Activated CD4-positive, alpha-beta memory T cell treated with anti-CD3 and anti-CD28 coated beads for 36 hours (primary cell): ENCODE results near the gene KLHDC3. TPM values are rescaled to one million over a fixed set of nuclear protein-coding genes. Genes with fewer than 3 reads are reported as not detected.

Experiments used
- CTCF ChIA-PET: fragments of 350-600 bp; sonication (Branson Sonifier 250); formaldehyde crosslinking; loops from one replicate; lab custom pipeline; 2021; ENCODE audit warnings: antibody characterized with exemption, inconsistent platforms; lab: Charles Lee
- POLR2A ChIA-PET: fragments of 350-600 bp; sonication (Branson Sonifier 250); formaldehyde crosslinking; loops from one replicate; lab custom pipeline; 2021; ENCODE audit warnings: antibody characterized with exemption; lab: Charles Lee
- DNase-seq: peaks from one replicate; pipeline ENCODE4 v3.0.0-alpha.2; 2020
- H3K27ac Mint-ChIP-seq: one replicate; pipeline ENCODE4 v1.8.0; 2021; ENCODE audit warnings: mixed read lengths
- H3K27me3 Mint-ChIP-seq: one replicate; pipeline ENCODE4 v1.8.0; 2021; ENCODE audit warnings: mixed read lengths
- H3K36me3 Mint-ChIP-seq: one replicate; pipeline ENCODE4 v1.8.0; 2021; ENCODE audit warnings: mixed read lengths
- H3K4me1 Mint-ChIP-seq: one replicate; pipeline ENCODE4 v1.8.0; 2021; ENCODE audit warnings: low read depth, mixed read lengths
- H3K4me3 Mint-ChIP-seq: one replicate; pipeline ENCODE4 v1.8.0; 2021; ENCODE audit warnings: mild to moderate bottlenecking, mixed read lengths
- H3K9me3 Mint-ChIP-seq: one replicate; pipeline ENCODE4 v1.8.0; 2021; ENCODE audit warnings: mixed read lengths
- intact Hi-C: fragments of 100-400 bp; cut with micrococcal nuclease; formaldehyde crosslinking; loops from one replicate; pipeline ENCODE4 v1.15.1; 2023
- total RNA-seq, 2 experiments: library from RNA; stranded (reverse); gene quantifications; one replicate each; pipeline ENCODE4 v1.2.3, GENCODE V29; 2021

The KLHDC3 gene
- total RNA-seq, 2 experiments from 2014 or later = 48.1 to 52.3 TPM

DNA sequence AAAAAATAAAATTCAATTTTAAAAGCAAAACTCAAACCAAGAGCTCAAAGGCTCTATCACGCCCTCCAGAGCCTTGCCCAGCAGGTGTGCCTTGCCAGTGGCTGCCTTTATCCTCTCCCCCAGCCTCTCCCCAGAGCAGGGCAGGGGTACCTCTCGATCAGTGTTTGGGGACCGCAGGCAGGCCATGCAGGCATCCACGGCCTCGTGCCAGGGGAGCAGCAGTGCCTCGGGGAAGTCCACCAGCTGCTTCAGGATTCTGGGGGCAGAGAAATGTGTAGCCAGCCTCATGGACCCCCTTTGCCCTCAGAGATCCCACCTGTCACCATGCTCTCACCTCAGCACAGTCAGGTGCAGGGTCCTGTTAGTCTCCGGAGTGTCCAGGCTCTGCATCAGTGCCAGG lies 33.9 kb downstream of the KLHDC3 start:
- Mint-ChIP-seq H3K36me3 (peaks cover 43% of the 10 kb centered on the region), H3K27me3 (no peaks in the 10 kb centered on the region), H3K9me3 (no peaks in the 10 kb centered on the region), H3K4me3 (no peak overlapping the region), H3K4me1 (peaks cover 22% of the 10 kb centered on the region), H3K27ac (no peak overlapping the region)
- DNase-seq = no peak
- ChIA-PET POLR2A (no interaction called here), CTCF (interaction anchor here (1.2 kb wide), 1 partner anchor 96 kb away, joined by 3 read pairs; no protein-coding TSS in a partner anchor)
- intact Hi-C loops = no loop called here

DNA sequence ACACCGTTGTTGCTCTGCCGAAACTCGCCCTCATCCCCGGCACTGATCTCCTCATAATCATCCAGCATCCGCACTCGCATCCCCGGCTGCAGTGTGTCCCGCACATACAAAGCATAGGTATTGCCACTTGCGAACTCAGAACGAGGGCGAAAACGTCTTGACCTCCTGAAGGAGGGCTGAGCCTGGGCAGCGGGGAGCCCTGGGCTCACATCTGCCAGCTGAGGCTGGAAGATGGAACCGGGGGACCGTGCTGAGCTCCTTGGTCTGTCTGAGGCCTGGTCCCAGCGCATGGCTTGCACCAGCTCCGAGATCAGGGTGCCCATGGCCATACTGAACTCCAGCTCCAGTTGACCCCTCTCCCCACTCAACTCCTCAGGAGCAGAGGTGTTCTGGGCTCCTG lies 36.9 kb downstream of the KLHDC3 start:
- no peaks in the 10 kb centered on the region for H3K9me3 Mint-ChIP-seq
- peaks cover 32% of the 10 kb centered on the region for H3K4me1 Mint-ChIP-seq
- no peaks in the 10 kb centered on the region for H3K27me3 Mint-ChIP-seq
- intact Hi-C loops = loop anchor here (10.0 kb wide), 1 partner anchor 276 kb away; no protein-coding TSS in a partner anchor
- H3K4me3 Mint-ChIP-seq = no peak overlapping the region
- no peak overlapping the region for H3K27ac Mint-ChIP-seq
- ChIA-PET CTCF (no interaction called here), POLR2A (interaction anchor here (0.5 to 0.9 kb wide), 2 partner anchors 8 to 420 kb away, joined by 3 read pairs; partner anchors contain the start of genes KLC4 and MRPL2)
- H3K36me3 Mint-ChIP-seq = peaks cover 45% of the 10 kb centered on the region
- no peak for DNase-seq

DNA sequence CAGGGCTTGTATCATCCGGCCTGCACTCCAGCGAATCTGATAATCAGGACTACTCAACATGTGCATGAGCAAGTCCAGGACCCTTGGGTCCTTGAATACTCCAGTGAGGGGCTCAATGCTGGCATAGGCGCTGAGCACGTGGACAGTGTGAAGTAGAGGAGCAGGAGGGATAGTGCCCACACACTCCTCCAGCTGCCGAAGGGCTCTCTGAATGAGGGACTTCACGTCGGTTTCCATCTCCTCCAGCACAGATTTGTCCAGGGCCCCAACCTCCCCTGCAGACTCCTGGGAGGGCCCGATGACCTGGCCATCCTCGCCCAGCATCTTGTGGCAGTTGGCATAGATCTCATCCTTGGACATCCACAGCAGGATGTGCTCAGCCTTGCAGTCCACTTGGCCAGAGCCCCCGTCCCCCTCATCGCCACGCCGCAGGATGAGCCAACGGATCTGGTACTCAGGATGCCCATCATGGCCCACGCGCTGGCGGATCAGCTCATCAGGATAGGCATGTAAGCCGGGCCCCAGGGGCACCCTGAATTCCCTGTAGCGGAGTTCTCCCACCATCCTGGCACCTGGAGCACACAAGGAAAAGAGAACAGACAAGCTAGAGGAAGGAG lies 38.3 kb downstream of the KLHDC3 start:
- ChIA-PET CTCF (interaction anchor here (1.5 kb wide), 1 partner anchor 91 kb away, joined by 6 read pairs; no protein-coding TSS in a partner anchor), POLR2A (interaction anchor here (2.0 kb wide), 1 partner anchor 31 kb away, joined by 8 read pairs; the partner anchor contains the start of gene RRP36)
- H3K4me1 Mint-ChIP-seq = peaks cover 32% of the 10 kb centered on the region
- no peaks in the 10 kb centered on the region for H3K9me3 Mint-ChIP-seq
- H3K36me3 Mint-ChIP-seq = peaks cover 46% of the 10 kb centered on the region
- no peak for DNase-seq
- H3K27ac Mint-ChIP-seq = peak overlapping the region; percentile 95
- intact Hi-C loops = loop anchor here (2.0 to 10.0 kb wide), 2 partner anchors 68 to 278 kb away; partner anchors contain the start of gene PPP2R5D
- H3K27me3 Mint-ChIP-seq = no peaks in the 10 kb centered on the region
- peak overlapping the region; percentile 98 for H3K4me3 Mint-ChIP-seq

DNA sequence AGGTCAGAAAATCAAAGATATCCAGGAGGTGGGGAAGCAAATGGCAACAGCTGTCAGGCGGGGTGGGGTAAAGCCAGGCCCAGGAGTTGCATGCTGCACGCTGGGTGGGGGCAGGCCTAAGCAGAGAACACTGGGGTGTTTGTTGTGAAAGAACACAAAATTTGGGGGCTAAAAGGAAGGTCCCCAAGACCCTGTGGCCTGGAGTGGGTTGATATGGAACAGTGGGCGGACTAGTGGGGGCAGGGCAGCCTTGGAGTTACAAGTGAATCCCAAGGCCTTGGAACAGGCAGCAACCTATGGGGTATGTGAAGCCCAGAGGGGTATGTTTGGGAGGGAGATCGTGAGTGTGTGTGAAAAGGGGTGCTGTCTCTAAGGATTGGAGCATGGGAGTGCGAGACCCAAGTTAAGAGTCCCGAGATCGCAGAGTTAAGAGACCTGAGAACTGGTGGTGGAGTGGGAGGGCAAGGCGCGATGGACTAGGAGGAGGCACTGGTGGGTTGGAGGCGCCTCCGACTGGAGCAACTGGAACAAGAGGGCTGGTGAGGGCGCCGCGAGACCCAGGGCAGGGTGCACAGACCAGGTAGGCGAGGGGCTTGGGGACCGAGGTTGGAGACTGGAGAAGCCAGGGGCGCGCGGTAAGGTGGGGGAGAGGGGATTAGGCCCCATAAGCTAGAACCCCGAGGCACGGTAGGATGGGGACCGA lies 38.9 kb downstream of the KLHDC3 start:
- CTCF ChIA-PET = interaction anchor here (0.9 to 1.5 kb wide), 3 partner anchors 21 to 176 kb away, joined by 3 to 6 read pairs (median 4); partner anchors contain the start of gene DNPH1
- Mint-ChIP-seq H3K4me1 (peaks cover 37% of the 10 kb centered on the region), H3K36me3 (peaks cover 44% of the 10 kb centered on the region), H3K27ac (peak overlapping the region; percentile 95), H3K9me3 (no peaks in the 10 kb centered on the region), H3K27me3 (no peaks in the 10 kb centered on the region), H3K4me3 (peak overlapping the region; percentile 98)
- POLR2A ChIA-PET = interaction anchor here (0.9 to 2.0 kb wide), 5 partner anchors 24 to 122 kb away, joined by 3 to 11 read pairs (median 4); partner anchors contain the start of genes KLHDC3, MEA1 and RRP36
- DNase-seq = peak; percentile 44
- intact Hi-C loops = loop anchor here (1.0 to 10.0 kb wide), 5 partner anchors 39 to 278 kb away; partner anchors contain the start of genes CNPY3, KLHDC3, PEX6 and PPP2R5D

DNA sequence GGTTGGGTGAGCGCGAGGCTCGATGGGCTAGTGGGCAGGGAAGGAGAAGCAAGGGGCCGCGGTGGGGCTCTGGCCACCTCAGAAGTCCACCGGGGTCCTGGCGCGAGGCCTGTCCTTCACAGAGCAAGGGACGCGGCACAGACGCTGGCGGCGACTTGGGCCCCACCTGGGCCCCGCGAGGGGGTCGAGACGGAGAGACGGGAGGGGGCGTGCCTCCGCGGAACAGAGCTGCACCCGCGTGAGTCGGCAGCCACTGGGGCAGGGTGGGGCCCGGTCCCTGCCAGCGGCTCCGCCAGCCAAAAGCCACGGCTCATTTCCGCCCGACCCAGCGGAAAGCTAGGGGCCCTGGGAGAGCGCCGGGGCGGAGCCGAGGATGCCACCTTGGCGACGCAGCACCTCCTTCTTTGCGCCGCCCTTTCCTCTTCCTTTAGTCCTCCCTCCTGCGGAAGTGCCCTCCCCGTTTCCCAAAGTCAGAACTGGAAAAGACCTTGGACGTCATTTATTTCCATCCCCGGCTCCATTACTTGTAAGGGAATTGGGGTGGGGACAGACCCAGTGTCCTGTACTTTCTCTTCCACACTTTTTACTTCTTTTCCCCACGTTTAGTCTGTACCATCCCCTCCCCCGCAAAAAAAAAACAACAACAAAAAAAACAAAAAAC lies 39.6 kb downstream of the KLHDC3 start, which contains the start of gene CUL7:
Gene CUL7, minus strand, starts transcription at position 307 of the 661 bp plus-strand sequence. CDS start 1,063 bp downstream, outside the sequence.
- peaks cover 44% of the 10 kb centered on the region for H3K4me1 Mint-ChIP-seq
- ChIA-PET CTCF (interaction anchor here (0.7 to 1.0 kb wide), 4 partner anchors 21 to 175 kb away, joined by 3 to 4 read pairs (median 4); partner anchors contain the start of gene DNPH1), POLR2A (interaction anchor here (0.9 to 2.0 kb wide), 6 partner anchors 18 to 121 kb away, joined by 3 to 11 read pairs (median 4); partner anchors contain the start of genes KLHDC3, MEA1 and RRP36)
- peak within 1 kb of the TSS; percentile 98 for H3K4me3 Mint-ChIP-seq
- peak within 1 kb of the TSS; percentile 95 for H3K27ac Mint-ChIP-seq
- intact Hi-C loops = loop anchor here (1.0 to 10.0 kb wide), 5 partner anchors 39 to 279 kb away; partner anchors contain the start of genes CNPY3, KLHDC3, PEX6 and PPP2R5D
- peaks cover 44% of the 10 kb centered on the region for H3K36me3 Mint-ChIP-seq
- H3K9me3 Mint-ChIP-seq = no peaks in the 10 kb centered on the region
- peak; percentile 96 for DNase-seq
- H3K27me3 Mint-ChIP-seq = no peaks in the 10 kb centered on the region

GRCh38 chr6:43054206-43054943 lies 40.3 kb downstream of the KLHDC3 start:
- ChIA-PET CTCF (interaction anchor here (0.7 to 1.2 kb wide), 5 partner anchors 22 to 175 kb away, joined by 3 to 5 read pairs (median 4); partner anchors contain the start of gene DNPH1), POLR2A (interaction anchor here (0.9 to 2.0 kb wide), 7 partner anchors 15 to 125 kb away, joined by 3 to 11 read pairs (median 4); partner anchors contain the start of genes CNPY3, KLHDC3, MEA1 and RRP36)
- Mint-ChIP-seq H3K27ac (peak overlapping the region; percentile 95), H3K4me3 (peak overlapping the region; percentile 98), H3K4me1 (peaks cover 46% of the 10 kb centered on the region), H3K9me3 (no peaks in the 10 kb centered on the region), H3K27me3 (no peaks in the 10 kb centered on the region), H3K36me3 (peaks cover 41% of the 10 kb centered on the region)
- no peak for DNase-seq
- intact Hi-C loops = loop anchor here (10.0 kb wide), 1 partner anchor 280 kb away; no protein-coding TSS in a partner anchor

- H3K9me3 Mint-ChIP-seq = no peaks in the 10 kb centered on the region
- ChIA-PET POLR2A (interaction anchor here (1.8 kb wide), 1 partner anchor 126 kb away, joined by 5 read pairs; the partner anchor contains the start of gene CNPY3), CTCF (no interaction called here)
- no peaks in the 10 kb centered on the region for H3K27me3 Mint-ChIP-seq
- H3K4me1 Mint-ChIP-seq = peaks cover 54% of the 10 kb centered on the region
- intact Hi-C loops = loop anchor here (5.0 to 10.0 kb wide), 2 partner anchors 86 to 281 kb away; no protein-coding TSS in a partner anchor
- H3K4me3 Mint-ChIP-seq = no peak overlapping the region
- DNase-seq = no peak
- H3K27ac Mint-ChIP-seq = no peak overlapping the region
- peaks cover 28% of the 10 kb centered on the region for H3K36me3 Mint-ChIP-seq
Measured at GRCh38 chr6:43055966-43056365, 41.9 kb downstream of the KLHDC3 start.

DNA sequence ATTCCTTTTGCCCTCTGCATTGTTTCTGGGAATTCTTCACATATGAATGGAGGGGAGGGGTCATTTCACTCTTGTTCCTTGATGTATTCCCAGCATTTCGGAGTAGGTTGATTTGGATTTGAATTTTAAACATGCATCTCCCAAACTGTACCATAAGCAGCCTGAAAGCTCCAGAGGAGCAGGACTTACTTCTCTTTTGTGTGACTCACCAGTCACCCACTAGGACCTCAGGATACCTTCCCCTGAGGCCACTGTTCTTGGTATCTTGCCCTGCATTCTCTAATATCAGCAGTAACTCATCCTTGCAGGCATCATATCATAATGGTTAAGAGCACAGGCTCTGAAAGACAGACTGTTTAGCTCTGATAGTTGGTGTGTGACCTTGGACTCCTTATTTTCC lies 44.5 kb downstream of the KLHDC3 start:
- Mint-ChIP-seq H3K9me3 (no peaks in the 10 kb centered on the region), H3K36me3 (peaks cover 18% of the 10 kb centered on the region), H3K4me1 (peaks cover 37% of the 10 kb centered on the region), H3K27ac (peak overlapping the region; percentile 95), H3K4me3 (peak overlapping the region; percentile 89), H3K27me3 (no peaks in the 10 kb centered on the region)
- CTCF ChIA-PET = interaction anchor here (1.1 to 2.0 kb wide), 3 partner anchors 49 to 157 kb away, joined by 3 to 9 read pairs (median 5); no protein-coding TSS in a partner anchor
- POLR2A ChIA-PET = interaction anchor here (0.8 to 1.8 kb wide), 6 partner anchors 38 to 312 kb away, joined by 3 to 10 read pairs (median 4); partner anchors contain the start of genes CNPY3, KLHDC3, MEA1 and PPP2R5D
- no peak for DNase-seq
- intact Hi-C loops = loop anchor here (2.0 to 10.0 kb wide), 3 partner anchors 80 to 284 kb away; partner anchors contain the start of gene PEX6

- ChIA-PET POLR2A (interaction anchor here (0.7 to 1.8 kb wide), 11 partner anchors 8 to 313 kb away, joined by 3 to 10 read pairs (median 3); partner anchors contain the start of genes CNPY3, KLHDC3, MEA1 and PEX6), CTCF (interaction anchor here (0.9 to 2.0 kb wide), 6 partner anchors 50 to 158 kb away, joined by 3 to 9 read pairs (median 4); partner anchors contain the start of gene PEX6)
- H3K36me3 Mint-ChIP-seq = peaks cover 13% of the 10 kb centered on the region
- H3K9me3 Mint-ChIP-seq = no peaks in the 10 kb centered on the region
- intact Hi-C loops = loop anchor here (1.0 to 10.0 kb wide), 6 partner anchors 45 to 285 kb away; partner anchors contain the start of genes CNPY3, KLHDC3, PEX6 and SRF
- H3K4me1 Mint-ChIP-seq = peaks cover 30% of the 10 kb centered on the region
- H3K27me3 Mint-ChIP-seq = no peaks in the 10 kb centered on the region
- peak; percentile 100 for DNase-seq
- H3K27ac Mint-ChIP-seq = peak within 1 kb of the TSS; percentile 95
- peak within 1 kb of the TSS; percentile 89 for H3K4me3 Mint-ChIP-seq
Measured at GRCh38 chr6:43059168-43060033, 45.4 kb downstream of the KLHDC3 start, which contains the start of the genes KLC4 and MRPL2. TSS of gene KLC4 (plus strand) at chr6:43059631. CDS start at chr6:43061336, 1,705 bp downstream. TSS of gene MRPL2 (minus strand) at chr6:43059434. CDS start at chr6:43059381, 53 bp downstream.
